Hepatocyte (in vitro differentiated cells): Measurements from ENCODE around the gene LGR4.

ENCODE experiments used
- EZH2 ChIP-seq: fragments of 200-600 bp; sonication (generic); IDR thresholded peaks from 2 replicates; pipeline ENCODE4 v1.6.1; 2016; ENCODE audit warnings: antibody characterized with exemption, mild to moderate bottlenecking, borderline replicate concordance
- EZH2phosphoT487 ChIP-seq: fragments of 200-600 bp; sonication (generic); IDR thresholded peaks from one replicate; pipeline ENCODE4 v1.6.1; 2018; ENCODE audit warnings: antibody characterized with exemption, mild to moderate bottlenecking, low read depth, moderate library complexity; ENCODE audit not compliant: unreplicated experiment, severe bottlenecking
- TF ChIP-seq, protein P1 (sequence below): fragments of 200-600 bp; sonication (generic); IDR thresholded peaks from 2 replicates; pipeline ENCODE4 v1.5.1; 2016; ENCODE audit warnings: antibody characterized with exemption, mild to moderate bottlenecking; ENCODE audit not compliant: poor library complexity

- TF ChIP-seq, protein P1, sequence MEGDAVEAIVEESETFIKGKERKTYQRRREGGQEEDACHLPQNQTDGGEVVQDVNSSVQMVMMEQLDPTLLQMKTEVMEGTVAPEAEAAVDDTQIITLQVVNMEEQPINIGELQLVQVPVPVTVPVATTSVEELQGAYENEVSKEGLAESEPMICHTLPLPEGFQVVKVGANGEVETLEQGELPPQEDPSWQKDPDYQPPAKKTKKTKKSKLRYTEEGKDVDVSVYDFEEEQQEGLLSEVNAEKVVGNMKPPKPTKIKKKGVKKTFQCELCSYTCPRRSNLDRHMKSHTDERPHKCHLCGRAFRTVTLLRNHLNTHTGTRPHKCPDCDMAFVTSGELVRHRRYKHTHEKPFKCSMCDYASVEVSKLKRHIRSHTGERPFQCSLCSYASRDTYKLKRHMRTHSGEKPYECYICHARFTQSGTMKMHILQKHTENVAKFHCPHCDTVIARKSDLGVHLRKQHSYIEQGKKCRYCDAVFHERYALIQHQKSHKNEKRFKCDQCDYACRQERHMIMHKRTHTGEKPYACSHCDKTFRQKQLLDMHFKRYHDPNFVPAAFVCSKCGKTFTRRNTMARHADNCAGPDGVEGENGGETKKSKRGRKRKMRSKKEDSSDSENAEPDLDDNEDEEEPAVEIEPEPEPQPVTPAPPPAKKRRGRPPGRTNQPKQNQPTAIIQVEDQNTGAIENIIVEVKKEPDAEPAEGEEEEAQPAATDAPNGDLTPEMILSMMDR: no peak
- TF ChIP-seq EZH2 (no peak), EZH2phosphoT487 (no peak)
Measured at GRCh38 chr11:27462543-27462942, 10.0 kb downstream of the LGR4 start.
